Astrocyte of the spinal cord (primary cell): ENCODE measurements around the gene SNW1.
A peak's percentile ranks its signal among the peaks of the same experiment; 100 is the strongest.
"Not testable (repeated sequence)": the region's sequence is repeated elsewhere in the genome, so short reads cannot be mapped to it uniquely, and the experiment has no call there.

Experiments used
- DNase-seq: peaks from one replicate; pipeline ENCODE4 v3.0.0; 2011; ENCODE audit warnings: low read depth, low spot score
- H3K4me3 ChIP-seq: 2 replicates; pipeline ENCODE4 v1.5.1; 2011; ENCODE audit warnings: low read depth, mild to moderate bottlenecking, low read length, moderate library complexity
- CTCF ChIP-seq: IDR thresholded peaks from 2 replicates; pipeline ENCODE4 v1.5.1; 2012; ENCODE audit warnings: low read depth, mild to moderate bottlenecking, low read length, inconsistent platforms
- in situ Hi-C: cut with HindIII; loops from 2 replicates; pipeline ENCODE4 v1.10.0; 2017; ENCODE audit warnings: low sequenced_read_pairs

The SNW1 gene

DNA sequence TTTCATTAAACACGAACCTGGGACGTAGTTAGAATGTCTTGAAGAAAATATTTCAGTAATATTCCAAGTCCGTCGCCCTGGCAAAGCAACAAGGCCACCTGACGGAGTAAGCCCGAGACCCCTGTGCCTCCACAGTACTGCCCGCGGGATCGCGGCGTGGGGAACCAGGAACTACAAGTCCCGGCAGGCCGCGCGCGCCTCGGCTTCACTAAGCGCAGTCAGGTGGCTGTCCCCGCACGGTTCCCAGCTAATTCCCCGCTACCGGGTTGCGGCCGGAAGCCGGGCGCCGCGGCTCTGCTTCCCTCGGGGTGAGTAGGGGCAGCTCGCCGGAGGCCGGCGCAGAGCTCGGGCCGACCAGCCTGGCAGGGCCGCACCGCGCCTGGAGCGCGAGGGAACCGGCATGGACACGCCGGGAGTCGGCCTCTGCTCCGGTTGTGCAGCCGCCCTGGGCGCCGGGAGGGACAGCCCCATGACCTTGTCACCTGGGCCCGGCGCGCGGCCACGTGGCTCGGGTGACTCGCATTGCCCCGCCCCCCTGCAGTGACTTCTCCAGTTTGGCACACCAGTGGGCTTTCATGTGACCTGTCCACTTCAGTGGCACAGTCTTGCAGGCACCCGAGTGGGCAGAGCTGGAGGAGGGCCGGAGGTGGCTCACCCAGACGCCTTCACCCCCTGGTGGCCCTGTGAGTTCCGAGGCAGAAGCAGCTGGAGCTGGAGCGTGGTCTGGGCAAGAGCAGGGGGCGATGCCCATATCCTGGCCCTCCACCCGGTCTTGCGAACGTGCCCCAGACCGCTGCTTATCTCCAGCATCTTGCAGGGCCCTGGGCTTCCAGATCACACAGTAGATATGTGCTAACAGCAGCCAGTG lies 39.1 kb upstream of the SNW1 start, which contains the start of gene ADCK1:
Gene ADCK1, plus strand, starts transcription at position 247 of the 868 bp plus-strand sequence. CDS start 18,870 bp downstream, outside the sequence.
- peak; percentile 74 for DNase-seq
- in situ Hi-C loops, result no loop called here
- peak within 1 kb of the TSS; percentile 59 for H3K4me3 ChIP-seq
- TF ChIP-seq CTCF, result peak; percentile 49

DNA sequence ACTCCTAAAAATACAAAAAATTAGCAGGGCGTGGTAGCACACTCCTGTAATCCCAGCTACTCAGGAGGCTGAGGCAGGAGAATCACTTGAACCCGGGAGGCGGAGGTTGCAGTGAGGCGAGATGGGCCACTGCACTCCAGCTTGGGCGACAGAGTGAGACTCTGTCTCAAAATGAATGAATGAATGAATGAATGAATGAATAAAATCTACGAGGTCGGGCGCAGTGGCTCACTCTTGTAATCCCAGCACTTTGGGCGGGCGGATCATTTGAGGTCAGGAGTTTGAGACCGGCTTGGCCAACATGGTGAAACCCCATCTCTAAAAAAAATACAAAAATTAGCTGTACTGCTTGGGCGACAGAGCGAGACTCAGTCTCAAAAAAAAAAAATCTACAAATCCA lies 38.5 kb upstream of the SNW1 start:
- in situ Hi-C loops, result not testable (repeated sequence)
- H3K4me3 ChIP-seq, result peak overlapping the region; percentile 59

GRCh38 chr14:77794357-77794756 lies 33.4 kb upstream of the SNW1 start:
- in situ Hi-C loops, result no loop called here
- H3K4me3 ChIP-seq, result no peak overlapping the region
- no peak for DNase-seq
- TF ChIP-seq CTCF, result no peak

More for the DNA sequence above, 38.5 kb upstream of the SNW1 start:
- DNase-seq, result not testable (repeated sequence)

DNA sequence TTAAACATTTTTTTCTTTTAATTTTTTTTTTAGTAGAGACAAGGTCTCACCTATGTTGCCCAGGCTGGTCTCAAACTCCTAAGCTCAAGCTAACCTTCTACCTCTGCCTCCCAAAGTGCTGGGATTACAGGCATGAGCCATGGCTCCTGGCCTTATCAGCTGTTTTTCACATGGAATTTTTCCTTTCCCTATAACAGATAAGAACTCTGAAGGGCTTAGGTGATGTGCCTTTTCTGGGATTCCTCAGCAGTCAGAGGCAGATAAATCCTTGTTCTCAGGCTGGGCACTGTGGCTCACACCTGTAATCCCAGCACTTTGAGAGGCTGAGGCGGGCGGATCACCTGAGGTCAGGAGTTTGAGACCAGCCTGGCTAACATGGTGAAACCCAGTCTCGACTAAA lies 32.3 kb upstream of the SNW1 start:
- in situ Hi-C loops, H3K4me3 ChIP-seq, DNase-seq: not testable (repeated sequence)

GRCh38 chr14:77791225-77791600 lies 30.3 kb upstream of the SNW1 start:
- no peak for TF ChIP-seq CTCF
- in situ Hi-C loops, result no loop called here
- no peak for DNase-seq
- no peak overlapping the region for H3K4me3 ChIP-seq

- in situ Hi-C loops, result no loop called here
Measured at GRCh38 chr14:77790566-77791224, 29.7 kb upstream of the SNW1 start.

GRCh38 chr14:77786148-77786547 lies 25.2 kb upstream of the SNW1 start:
- H3K4me3 ChIP-seq, result no peak overlapping the region
- in situ Hi-C loops, result no loop called here
- TF ChIP-seq CTCF, result no peak
- DNase-seq, result no peak

More at GRCh38 chr14:77790566-77791224, 29.7 kb upstream of the SNW1 start:
- no peak for DNase-seq
- no peak overlapping the region for H3K4me3 ChIP-seq
- TF ChIP-seq CTCF, result no peak
